ENCODE data around the gene ADARB1.

Gene ADARB1

GRCh38 chr21:45251635-45252447, 177.5 kb downstream of the ADARB1 start:
- H3K4me3 ChIP-seq (ENCODE audit: insufficient read depth, low read depth, low read length, poor library complexity, severe bottlenecking): no peak overlapping the region
- no peaks in the 10 kb centered on the region for H3K36me3 ChIP-seq (ENCODE audit: control insufficient read depth, insufficient read depth, low read length)
- H3K4me1 ChIP-seq (ENCODE audit: control insufficient read depth, insufficient read depth, low read length, poor library complexity, severe bottlenecking): peaks cover 11% of the 10 kb centered on the region
- no peak for DNase-seq
- H3K27me3 ChIP-seq (replicated peaks; ENCODE audit: control insufficient read depth, insufficient read depth, low read length, poor library complexity, severe bottlenecking): no peaks in the 10 kb centered on the region
- no peak overlapping the region for H3K27ac ChIP-seq (ENCODE audit: insufficient read depth, low read length, poor library complexity, severe bottlenecking)
- no peaks in the 10 kb centered on the region for H3K9me3 ChIP-seq (ENCODE audit: control insufficient read depth, low read length)

DNA sequence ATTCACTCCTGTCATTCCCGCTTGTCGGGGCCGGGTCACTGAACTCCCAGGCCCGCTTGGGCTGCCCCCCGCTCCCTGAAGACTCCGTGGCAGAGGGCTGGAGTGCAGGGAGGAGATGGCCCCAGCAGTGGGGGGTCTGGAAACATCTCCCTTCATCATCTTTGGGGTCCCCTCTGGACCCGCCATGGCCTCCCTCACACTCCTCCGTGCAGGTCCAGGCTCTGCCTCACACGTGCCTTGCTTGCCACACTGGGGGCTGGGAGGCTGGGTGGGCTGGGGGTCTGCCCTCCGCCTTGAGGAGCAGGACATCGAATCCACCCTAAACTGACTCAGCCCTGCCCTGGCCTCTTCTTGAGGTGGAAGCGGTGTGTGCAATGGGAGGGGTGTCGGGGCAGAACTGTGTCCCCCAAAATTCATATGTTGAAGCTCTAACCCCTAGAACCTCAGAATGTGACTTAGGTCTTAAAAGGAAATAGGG, 178.1 kb downstream of the ADARB1 start:
- Histone ChIP-seq H3K27ac (ENCODE audit: insufficient read depth, low read length, poor library complexity, severe bottlenecking) (no peak overlapping the region), H3K4me1 (ENCODE audit: control insufficient read depth, insufficient read depth, low read length, poor library complexity, severe bottlenecking) (peaks cover 14% of the 10 kb centered on the region), H3K27me3 (replicated peaks; ENCODE audit: control insufficient read depth, insufficient read depth, low read length, poor library complexity, severe bottlenecking) (no peaks in the 10 kb centered on the region), H3K9me3 (ENCODE audit: control insufficient read depth, low read length) (no peaks in the 10 kb centered on the region), H3K4me3 (ENCODE audit: insufficient read depth, low read depth, low read length, poor library complexity, severe bottlenecking) (no peak overlapping the region), H3K36me3 (ENCODE audit: control insufficient read depth, insufficient read depth, low read length) (no peaks in the 10 kb centered on the region)
- DNase-seq: no peak

- H3K9me3 ChIP-seq (ENCODE audit: control insufficient read depth, low read length): no peaks in the 10 kb centered on the region
- H3K27ac ChIP-seq (ENCODE audit: insufficient read depth, low read length, poor library complexity, severe bottlenecking): no peak overlapping the region
- DNase-seq: no peak
- no peaks in the 10 kb centered on the region for H3K36me3 ChIP-seq (ENCODE audit: control insufficient read depth, insufficient read depth, low read length)
- peaks cover 14% of the 10 kb centered on the region for H3K4me1 ChIP-seq (ENCODE audit: control insufficient read depth, insufficient read depth, low read length, poor library complexity, severe bottlenecking)
- H3K27me3 ChIP-seq (replicated peaks; ENCODE audit: control insufficient read depth, insufficient read depth, low read length, poor library complexity, severe bottlenecking): no peaks in the 10 kb centered on the region
- H3K4me3 ChIP-seq (ENCODE audit: insufficient read depth, low read depth, low read length, poor library complexity, severe bottlenecking): no peak overlapping the region
Observed at GRCh38 chr21:45253180-45253579, 178.8 kb downstream of the ADARB1 start.

DNA sequence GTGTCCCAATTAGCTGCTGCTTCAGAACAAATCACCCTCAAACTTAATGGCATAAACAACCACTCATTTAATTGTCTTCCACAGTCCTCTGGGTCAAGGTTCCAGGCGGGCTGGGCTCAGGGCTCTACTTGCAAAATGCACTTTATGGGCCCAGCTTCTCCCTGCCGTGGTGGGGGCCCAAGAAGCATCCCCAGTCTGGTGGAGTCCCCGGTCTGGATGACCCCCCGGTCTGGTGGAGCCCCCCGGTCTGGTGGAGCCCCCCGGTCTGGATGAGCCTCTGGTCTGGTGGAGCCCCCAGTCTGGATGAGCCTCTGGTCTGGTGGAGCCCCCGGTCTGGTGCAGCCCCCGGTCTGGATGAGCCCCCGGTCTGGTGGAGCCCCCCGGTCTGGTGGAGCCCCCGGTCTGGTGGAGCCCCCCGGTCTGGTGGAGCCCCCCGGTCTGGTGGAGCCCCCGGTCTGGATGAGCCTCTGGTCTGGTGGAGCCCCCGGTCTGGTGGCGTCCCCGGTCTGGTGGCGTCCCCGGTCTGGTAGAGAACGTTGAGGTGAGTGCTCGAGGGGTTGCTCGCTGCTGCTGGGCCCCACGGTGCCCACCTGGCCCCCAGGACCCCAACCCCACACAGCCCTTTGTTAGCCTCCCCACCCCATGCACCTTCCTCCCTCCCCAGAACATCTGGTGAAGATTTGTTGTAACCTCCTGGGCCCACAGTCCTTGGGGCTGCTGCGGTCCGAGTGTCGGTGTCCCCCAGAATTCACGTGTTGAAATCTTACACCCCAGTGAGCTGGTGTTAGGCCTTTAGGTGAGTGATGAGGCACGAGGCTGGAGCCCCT, 179.5 kb downstream of the ADARB1 start:
- H3K4me1 ChIP-seq (ENCODE audit: control insufficient read depth, insufficient read depth, low read length, poor library complexity, severe bottlenecking): peaks cover 14% of the 10 kb centered on the region
- H3K27ac ChIP-seq (ENCODE audit: insufficient read depth, low read length, poor library complexity, severe bottlenecking): no peak overlapping the region
- DNase-seq: no peak
- no peaks in the 10 kb centered on the region for H3K36me3 ChIP-seq (ENCODE audit: control insufficient read depth, insufficient read depth, low read length)
- H3K4me3 ChIP-seq (ENCODE audit: insufficient read depth, low read depth, low read length, poor library complexity, severe bottlenecking): no peak overlapping the region
- H3K27me3 ChIP-seq (replicated peaks; ENCODE audit: control insufficient read depth, insufficient read depth, low read length, poor library complexity, severe bottlenecking): no peaks in the 10 kb centered on the region
- H3K9me3 ChIP-seq (ENCODE audit: control insufficient read depth, low read length): no peaks in the 10 kb centered on the region

DNA sequence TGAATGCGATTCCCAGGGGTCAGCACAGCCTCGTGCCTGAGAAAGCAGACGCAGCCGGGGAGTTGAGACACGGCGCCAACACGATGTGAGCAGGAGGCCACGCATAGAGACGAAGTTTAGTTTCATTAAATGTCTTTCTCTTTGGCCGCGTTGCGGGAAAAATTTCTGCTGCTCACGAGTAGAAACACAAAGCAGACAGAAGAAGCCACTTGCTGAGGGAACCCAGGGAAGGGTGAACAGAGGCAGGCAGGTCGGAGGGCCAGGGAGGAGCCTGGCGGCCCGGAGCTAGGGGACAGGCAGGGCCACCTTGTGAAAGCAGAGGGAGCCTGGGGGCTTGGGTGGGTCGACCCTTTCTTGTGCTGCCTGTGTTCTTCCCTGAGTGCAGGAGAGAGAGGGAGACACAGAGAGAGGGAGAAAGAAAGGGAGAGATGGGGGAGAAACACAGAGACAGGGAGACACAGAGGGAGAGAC, 180.1 kb downstream of the ADARB1 start:
- DNase-seq: no peak
- no peaks in the 10 kb centered on the region for H3K27me3 ChIP-seq (replicated peaks; ENCODE audit: control insufficient read depth, insufficient read depth, low read length, poor library complexity, severe bottlenecking)
- H3K4me1 ChIP-seq (ENCODE audit: control insufficient read depth, insufficient read depth, low read length, poor library complexity, severe bottlenecking): peaks cover 14% of the 10 kb centered on the region
- no peaks in the 10 kb centered on the region for H3K9me3 ChIP-seq (ENCODE audit: control insufficient read depth, low read length)
- no peak overlapping the region for H3K27ac ChIP-seq (ENCODE audit: insufficient read depth, low read length, poor library complexity, severe bottlenecking)
- H3K36me3 ChIP-seq (ENCODE audit: control insufficient read depth, insufficient read depth, low read length): no peaks in the 10 kb centered on the region
- H3K4me3 ChIP-seq (ENCODE audit: insufficient read depth, low read depth, low read length, poor library complexity, severe bottlenecking): no peak overlapping the region

GRCh38 chr21:45255381-45256020, 181.1 kb downstream of the ADARB1 start:
- Histone ChIP-seq H3K27ac (ENCODE audit: insufficient read depth, low read length, poor library complexity, severe bottlenecking) (no peak overlapping the region), H3K27me3 (replicated peaks; ENCODE audit: control insufficient read depth, insufficient read depth, low read length, poor library complexity, severe bottlenecking) (no peaks in the 10 kb centered on the region), H3K9me3 (ENCODE audit: control insufficient read depth, low read length) (no peaks in the 10 kb centered on the region), H3K4me1 (ENCODE audit: control insufficient read depth, insufficient read depth, low read length, poor library complexity, severe bottlenecking) (peaks cover 14% of the 10 kb centered on the region), H3K4me3 (ENCODE audit: insufficient read depth, low read depth, low read length, poor library complexity, severe bottlenecking) (no peak overlapping the region), H3K36me3 (ENCODE audit: control insufficient read depth, insufficient read depth, low read length) (no peaks in the 10 kb centered on the region)
- peak in 2 of 3 donors; percentile 32 to 46 for DNase-seq

DNA sequence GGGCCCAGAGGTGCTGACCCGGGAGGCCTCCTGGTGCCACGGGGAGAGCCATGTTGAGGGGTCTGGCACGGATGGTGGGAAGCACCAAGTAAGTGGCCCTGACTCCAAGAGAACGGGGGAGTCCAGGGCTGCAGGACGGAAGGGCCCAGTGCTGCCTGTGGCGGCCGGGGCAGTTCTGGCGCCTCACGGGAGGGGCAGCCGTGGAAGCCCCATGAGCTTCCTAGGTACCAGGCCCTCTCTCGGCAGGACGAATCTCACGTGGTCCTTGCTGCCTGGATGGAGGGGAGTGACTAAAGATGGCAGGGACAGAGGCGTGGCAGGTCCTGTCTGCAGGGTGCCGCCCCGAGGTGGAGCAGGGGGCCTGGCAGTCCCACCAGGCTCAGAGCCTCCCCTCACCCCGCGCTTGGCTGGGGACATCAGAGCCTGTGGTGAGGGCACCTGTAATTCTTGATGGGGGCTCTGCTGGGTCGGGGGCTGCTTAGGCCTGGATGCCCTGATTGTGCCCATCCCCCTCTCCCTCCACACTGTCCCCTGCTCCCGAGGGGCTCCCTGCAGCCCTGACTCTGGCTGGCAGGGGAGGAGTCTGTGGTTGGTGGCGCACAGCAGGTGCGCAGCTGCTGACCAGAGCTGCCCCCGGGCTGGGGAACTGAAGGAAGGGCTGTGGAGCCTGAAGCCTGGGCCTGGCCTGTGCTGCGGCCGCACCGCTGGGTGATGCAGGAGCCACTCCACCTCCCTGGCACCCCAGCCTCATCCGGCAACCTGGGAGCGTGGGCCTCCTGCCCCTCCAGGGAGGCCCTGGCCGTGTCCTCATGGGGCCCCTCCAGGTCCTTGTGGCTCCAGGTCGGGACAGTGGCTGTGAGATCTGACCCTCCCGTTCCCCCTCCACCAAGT, 181.9 kb downstream of the ADARB1 start:
- DNase-seq: no peak
- Histone ChIP-seq H3K4me3 (ENCODE audit: insufficient read depth, low read depth, low read length, poor library complexity, severe bottlenecking) (no peak overlapping the region), H3K9me3 (ENCODE audit: control insufficient read depth, low read length) (no peaks in the 10 kb centered on the region), H3K27ac (ENCODE audit: insufficient read depth, low read length, poor library complexity, severe bottlenecking) (no peak overlapping the region), H3K4me1 (ENCODE audit: control insufficient read depth, insufficient read depth, low read length, poor library complexity, severe bottlenecking) (peaks cover 14% of the 10 kb centered on the region), H3K36me3 (ENCODE audit: control insufficient read depth, insufficient read depth, low read length) (no peaks in the 10 kb centered on the region), H3K27me3 (replicated peaks; ENCODE audit: control insufficient read depth, insufficient read depth, low read length, poor library complexity, severe bottlenecking) (no peaks in the 10 kb centered on the region)

DNA sequence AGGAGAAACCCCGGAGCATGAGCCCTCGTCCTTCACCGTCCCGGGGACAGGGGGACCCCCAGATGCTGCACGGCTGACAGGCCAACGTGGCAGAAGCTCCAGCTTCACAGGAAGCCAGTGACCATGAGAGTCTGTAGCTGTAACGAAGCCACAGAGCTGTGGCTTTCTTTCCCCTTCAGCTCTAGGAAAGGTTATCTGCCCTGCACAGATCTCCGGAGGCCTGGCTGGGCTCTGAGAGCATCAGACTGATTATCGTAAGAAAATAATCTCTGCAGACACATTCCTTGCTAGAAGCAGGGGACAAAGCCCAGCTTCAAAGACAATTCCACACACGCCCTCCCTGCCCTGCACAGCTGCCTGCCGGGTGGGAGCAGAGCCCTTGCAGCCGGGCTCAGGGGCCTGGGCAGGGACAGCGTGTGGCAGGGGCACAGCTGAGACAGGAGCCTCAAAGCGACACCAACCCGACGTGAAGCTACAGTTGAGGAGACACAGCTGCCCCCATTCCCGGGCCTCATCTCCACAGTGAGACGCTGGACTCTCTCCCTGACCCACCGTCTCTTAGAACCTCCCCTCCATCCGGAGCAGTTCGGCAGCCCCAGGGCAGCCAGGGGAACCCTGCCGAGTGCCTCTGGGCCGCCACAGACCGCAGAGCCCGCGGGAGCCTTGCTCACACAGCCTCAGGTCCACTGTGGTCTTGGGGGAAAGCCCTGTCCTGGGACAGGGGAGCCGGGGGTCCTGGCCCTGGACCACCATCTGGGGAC, 182.7 kb downstream of the ADARB1 start:
- no peaks in the 10 kb centered on the region for H3K27me3 ChIP-seq (replicated peaks; ENCODE audit: control insufficient read depth, insufficient read depth, low read length, poor library complexity, severe bottlenecking)
- DNase-seq: no peak

More for the DNA sequence above, 182.7 kb downstream of the ADARB1 start:
- Histone ChIP-seq H3K4me3 (ENCODE audit: insufficient read depth, low read depth, low read length, poor library complexity, severe bottlenecking) (no peak overlapping the region), H3K36me3 (ENCODE audit: control insufficient read depth, insufficient read depth, low read length) (no peaks in the 10 kb centered on the region), H3K9me3 (ENCODE audit: control insufficient read depth, low read length) (no peaks in the 10 kb centered on the region), H3K4me1 (ENCODE audit: control insufficient read depth, insufficient read depth, low read length, poor library complexity, severe bottlenecking) (peaks cover 14% of the 10 kb centered on the region), H3K27ac (ENCODE audit: insufficient read depth, low read length, poor library complexity, severe bottlenecking) (no peak overlapping the region)
